AG04450 (cell line): ENCODE measurements around the gene INPP5E. TPM values are rescaled to one million over a fixed set of nuclear protein-coding genes. Genes with fewer than 3 reads are reported as not detected.

Source experiments
- CTCF ChIA-PET: fragments of 300-600, 350-600 bp; formaldehyde crosslinking; extraction: SDS; loops from one replicate; lab custom pipeline; 2022; ENCODE audit warnings: antibody characterized with exemption, inconsistent platforms; lab: Charles Lee
- POLR2A ChIA-PET: fragments of 350-600 bp; formaldehyde crosslinking; extraction: SDS; loops from one replicate; lab custom pipeline; 2021; ENCODE audit warnings: antibody characterized with exemption, inconsistent platforms; lab: Yijun Ruan, JAX
- DNase-seq: peaks from one replicate; pipeline ENCODE4 v3.0.0-alpha.2; 2011; ENCODE audit warnings: low read depth, low spot score
- H3K27ac ChIP-seq: one replicate; pipeline ENCODE4 v1.5.1; 2012; ENCODE audit warnings: low read depth, low read length, control low read depth
- H3K27me3 ChIP-seq: one replicate; pipeline ENCODE4 v1.6.0; 2012; ENCODE audit warnings: low read length; ENCODE audit not compliant: control insufficient read depth, insufficient read depth
- H3K4me3 ChIP-seq: 2 replicates; pipeline ENCODE4 v1.5.1; 2011; ENCODE audit warnings: mild to moderate bottlenecking, low read depth, low read length, control low read depth
- H3K9me3 ChIP-seq: 2 replicates; pipeline ENCODE4 v1.5.1; 2012; ENCODE audit warnings: low read length; ENCODE audit not compliant: control insufficient read depth, insufficient read depth
- CTCF ChIP-seq: IDR thresholded peaks from 2 replicates; pipeline ENCODE4 v1.5.1; 2011; ENCODE audit warnings: low read depth, low read length, control low read depth, inconsistent platforms
- polyA plus RNA-seq: library from polyadenylated mRNA; depleted of rRNA; stranded (reverse); fragments of >200 nt; gene quantifications from 2 replicates; pipeline ENCODE4 v1.2.3, GENCODE V29; 2011

The INPP5E gene
- polyA plus RNA-seq, 1 experiment = 4.3 TPM

- DNase-seq = no peak
- CTCF ChIA-PET = interaction anchor here (0.6 kb wide), 1 partner anchor 21 kb away, joined by 3 read pairs; no protein-coding TSS in a partner anchor
- Histone ChIP-seq H3K9me3 (no peaks in the 10 kb centered on the region; the same call in 1 of the 2 replicates), H3K27ac (no peak overlapping the region), H3K4me3 (no peak overlapping the region), H3K27me3 (no peaks in the 10 kb centered on the region)
- TF ChIP-seq CTCF = no peak
- POLR2A ChIA-PET = no interaction called here
These were observed 7.6 kb upstream of the INPP5E start for GRCh38 chr9:136447173-136447778.

GRCh38 chr9:136445799-136446198 is 6.2 kb upstream of the INPP5E start:
- CTCF ChIA-PET = no interaction called here
- POLR2A ChIA-PET = interaction anchor here (0.7 kb wide), 1 partner anchor 40 kb away, joined by 3 read pairs; no protein-coding TSS in a partner anchor
- Histone ChIP-seq H3K27ac (no peak overlapping the region), H3K9me3 (no peaks in the 10 kb centered on the region; the same call in 1 of the 2 replicates), H3K27me3 (no peaks in the 10 kb centered on the region), H3K4me3 (no peak overlapping the region)
- TF ChIP-seq CTCF = no peak
- DNase-seq = no peak

GRCh38 chr9:136444102-136444501 is 4.5 kb upstream of the INPP5E start:
- CTCF ChIA-PET = no interaction called here
- POLR2A ChIA-PET = no interaction called here

GRCh38 chr9:136443687-136444086 is 4.0 kb upstream of the INPP5E start:
- ChIA-PET CTCF (no interaction called here), POLR2A (no interaction called here)
- no peaks in the 10 kb centered on the region for H3K27me3 ChIP-seq
- no peak for DNase-seq
- H3K9me3 ChIP-seq = no peaks in the 10 kb centered on the region; the same call in 1 of the 2 replicates
- H3K27ac ChIP-seq = no peak overlapping the region
- no peak overlapping the region for H3K4me3 ChIP-seq
- no peak for TF ChIP-seq CTCF

More at GRCh38 chr9:136444102-136444501, 4.5 kb upstream of the INPP5E start:
- Histone ChIP-seq H3K27me3 (no peaks in the 10 kb centered on the region), H3K9me3 (no peaks in the 10 kb centered on the region; the same call in 1 of the 2 replicates), H3K4me3 (no peak overlapping the region), H3K27ac (no peak overlapping the region)
- DNase-seq = no peak
- no peak for TF ChIP-seq CTCF

- CTCF ChIA-PET = interaction anchor here (0.6 kb wide), 1 partner anchor 192 kb away, joined by 4 read pairs; no protein-coding TSS in a partner anchor
- Histone ChIP-seq H3K27ac (no peak overlapping the region), H3K4me3 (no peak overlapping the region), H3K27me3 (no peaks in the 10 kb centered on the region), H3K9me3 (no peaks in the 10 kb centered on the region; the same call in 1 of the 2 replicates)
- TF ChIP-seq CTCF = no peak
- POLR2A ChIA-PET = no interaction called here
- no peak for DNase-seq
These were observed 3.4 kb upstream of the INPP5E start for GRCh38 chr9:136443087-136443486.
